SK-N-MC (cell line): ENCODE data around the gene CHSY1.

Experiments used
- EZH2 ChIP-seq: fragments of 200-600 bp; sonication (generic); IDR thresholded peaks from one replicate; pipeline ENCODE4 v1.6.1; 2017; ENCODE audit warnings: antibody characterized with exemption
- FOXP2 ChIP-seq: optimal IDR thresholded peaks from 2 replicates; pipeline ENCODE3; 2011; ENCODE audit warnings: mild to moderate bottlenecking, moderate library complexity; ENCODE audit not compliant: insufficient read depth; ENCODE audit errors: extremely low read length, control extremely low read depth
- POLR2AphosphoS5 ChIP-seq: IDR thresholded peaks from 2 replicates; pipeline ENCODE4 v1.6.1; 2012; ENCODE audit warnings: mild to moderate bottlenecking, low read depth, low read length, borderline replicate concordance

DNA sequence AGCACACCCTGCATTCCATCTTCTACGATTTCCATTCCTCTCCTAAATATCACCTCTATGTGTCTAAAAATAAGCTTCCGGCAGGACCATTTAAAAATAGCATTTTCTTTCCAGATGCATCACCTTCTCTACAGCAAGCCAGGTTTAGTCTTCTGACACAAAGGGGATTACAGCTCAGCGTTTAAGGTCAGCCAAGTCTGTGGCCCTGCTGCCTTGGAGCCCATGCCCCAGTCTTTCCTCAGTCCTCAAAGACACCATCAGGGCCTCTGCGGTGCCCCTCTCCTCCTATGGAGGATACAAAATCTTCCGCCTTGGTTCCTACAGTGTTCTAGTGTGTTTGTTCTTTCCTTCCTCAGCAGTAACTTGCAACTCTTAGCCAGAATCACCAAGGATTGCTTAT, 21.7 kb upstream of the CHSY1 start:
- TF ChIP-seq EZH2 (no peak), POLR2AphosphoS5 (no peak), FOXP2 (no peak)
